DOHH2 (cell line): ENCODE measurements around the gene SLC17A9.

Source experiments
- H3F3A ChIP-seq: fragments of 200-600 bp; sonication (generic), shearing (Covaris generic); 2 replicates; pipeline ENCODE4 v1.6.0; 2016; ENCODE audit warnings: antibody characterized with exemption, mild to moderate bottlenecking; ENCODE audit not compliant: control insufficient read depth, insufficient read depth
- H3K27ac ChIP-seq: fragments of 200-600 bp; sonication (generic); 2 replicates; pipeline ENCODE4 v1.5.1; 2014; ENCODE audit warnings: low read depth, mild to moderate bottlenecking, low read length, moderate library complexity
- H3K27me3 ChIP-seq: fragments of 200-600 bp; sonication (generic); 2 replicates; pipeline ENCODE4 v1.6.1; 2014; ENCODE audit warnings: mild to moderate bottlenecking, low read length, mixed read lengths; ENCODE audit not compliant: control insufficient read depth
- H3K36me3 ChIP-seq: fragments of 200-600 bp; sonication (generic); 2 replicates; pipeline ENCODE4 v1.6.1; 2014; ENCODE audit warnings: mild to moderate bottlenecking, low read length, moderate library complexity, mixed read lengths; ENCODE audit not compliant: control insufficient read depth
- H3K4me1 ChIP-seq: fragments of 200-600 bp; sonication (generic); 2 replicates; pipeline ENCODE4 v1.6.1; 2014; ENCODE audit warnings: mild to moderate bottlenecking, low read length, mixed read lengths; ENCODE audit not compliant: control insufficient read depth
- H3K4me2 ChIP-seq: fragments of 200-600 bp; sonication (generic); 2 replicates; pipeline ENCODE4 v1.6.0; 2014; ENCODE audit warnings: mild to moderate bottlenecking, low read length, moderate library complexity
- H3K4me3 ChIP-seq: fragments of 200-600 bp; sonication (generic); 2 replicates; pipeline ENCODE4 v1.5.1; 2014; ENCODE audit warnings: mild to moderate bottlenecking, low read length, mixed read lengths
- H3K79me2 ChIP-seq: fragments of 200-600 bp; sonication (generic); 2 replicates; pipeline ENCODE4 v1.6.1; 2014; ENCODE audit warnings: mild to moderate bottlenecking, low read length, mixed read lengths; ENCODE audit not compliant: control insufficient read depth
- H3K9me2 ChIP-seq: fragments of 200-600 bp; sonication (generic); replicated peaks from 2 replicates; pipeline ENCODE4 v1.6.1; 2014; ENCODE audit warnings: mild to moderate bottlenecking, low read length, mixed read lengths; ENCODE audit not compliant: control insufficient read depth
- H3K9me3 ChIP-seq: fragments of 200-600 bp; sonication (generic); 2 replicates; pipeline ENCODE4 v1.6.1; 2014; ENCODE audit warnings: antibody characterized with exemption, low read length, mixed read lengths; ENCODE audit not compliant: control insufficient read depth, insufficient read depth
- H4K20me1 ChIP-seq: fragments of 200-600 bp; sonication (generic); 2 replicates; pipeline ENCODE4 v1.6.0; 2014; ENCODE audit warnings: low read depth, mild to moderate bottlenecking, antibody characterized with exemption, low read length, moderate library complexity; ENCODE audit not compliant: control insufficient read depth, insufficient read depth
- CTCF ChIP-seq: fragments of 200-600 bp; sonication (generic); IDR thresholded peaks from one replicate; pipeline ENCODE4 v1.5.1; 2014; ENCODE audit warnings: antibody characterized with exemption, mild to moderate bottlenecking, low read depth, low read length; ENCODE audit not compliant: poor library complexity, severe bottlenecking
- EZH2phosphoT487 ChIP-seq: fragments of 200-600 bp; sonication (generic); IDR thresholded peaks from 2 replicates; pipeline ENCODE4 v1.6.1; 2017; ENCODE audit warnings: borderline replicate concordance, mild to moderate bottlenecking, antibody characterized with exemption, low read length, moderate library complexity, mixed read lengths

Gene SLC17A9

GRCh38 chr20:62908971-62909791 lies 43.3 kb upstream of the SLC17A9 start:
- no peaks in the 10 kb centered on the region for H3K9me3 ChIP-seq
- TF ChIP-seq EZH2phosphoT487 (no peak), CTCF (no peak)

GRCh38 chr20:62910217-62910766 lies 42.2 kb upstream of the SLC17A9 start:
- Histone ChIP-seq H3K4me3 (no peak overlapping the region), H4K20me1 (peaks cover 33% of the 10 kb centered on the region; the same call in 1 of the 2 replicates), H3F3A (peaks cover 3% of the 10 kb centered on the region), H3K4me2 (no peak overlapping the region), H3K4me1 (no peaks in the 10 kb centered on the region), H3K36me3 (peaks cover 92% of the 10 kb centered on the region), H3K9me2 (no peaks in the 10 kb centered on the region), H3K27ac (no peak overlapping the region), H3K79me2 (peaks cover 91% of the 10 kb centered on the region), H3K27me3 (no peaks in the 10 kb centered on the region), H3K9me3 (no peaks in the 10 kb centered on the region)
- TF ChIP-seq EZH2phosphoT487 (no peak), CTCF (no peak)

More at GRCh38 chr20:62908971-62909791, 43.3 kb upstream of the SLC17A9 start:
- Histone ChIP-seq H3K9me2 (no peaks in the 10 kb centered on the region), H3K4me2 (no peak overlapping the region), H3K27me3 (no peaks in the 10 kb centered on the region), H4K20me1 (peaks cover 28% of the 10 kb centered on the region; the same call in 1 of the 2 replicates), H3K36me3 (peaks cover 94% of the 10 kb centered on the region), H3F3A (peaks cover 4% of the 10 kb centered on the region), H3K27ac (no peak overlapping the region), H3K4me1 (no peaks in the 10 kb centered on the region), H3K79me2 (peaks cover 79% of the 10 kb centered on the region), H3K4me3 (no peak overlapping the region)

- no peaks in the 10 kb centered on the region for H3K9me2 ChIP-seq
- peaks cover 92% of the 10 kb centered on the region for H3K36me3 ChIP-seq
- no peak overlapping the region for H3K4me2 ChIP-seq
- TF ChIP-seq EZH2phosphoT487 (no peak), CTCF (no peak)
- H3K4me3 ChIP-seq: no peak overlapping the region
- peaks cover 97% of the 10 kb centered on the region for H3K79me2 ChIP-seq
- H4K20me1 ChIP-seq: peaks cover 38% of the 10 kb centered on the region
- H3K27me3 ChIP-seq: no peaks in the 10 kb centered on the region
- no peak overlapping the region for H3K27ac ChIP-seq
- no peaks in the 10 kb centered on the region for H3K4me1 ChIP-seq
- H3F3A ChIP-seq: peaks cover 3% of the 10 kb centered on the region
- no peaks in the 10 kb centered on the region for H3K9me3 ChIP-seq
These were observed 41.6 kb upstream of the SLC17A9 start for GRCh38 chr20:62910777-62911497.
